ENCODE results near the gene FAM222A.

Gene FAM222A

GRCh38 chr12:109762071-109762672, 48.5 kb downstream of the FAM222A start:
- FAIRE-seq, result no peak

GRCh38 chr12:109762673-109763191, 49.1 kb downstream of the FAM222A start:
- FAIRE-seq, result no peak

- no peak for FAIRE-seq
These were observed 49.7 kb downstream of the FAM222A start for GRCh38 chr12:109763201-109763841.

GRCh38 chr12:109764123-109764522, 50.5 kb downstream of the FAM222A start:
- FAIRE-seq, result no peak

- no peak for FAIRE-seq
These were observed 51.3 kb downstream of the FAM222A start for GRCh38 chr12:109764776-109765445.

- no peak for FAIRE-seq
These were observed 51.8 kb downstream of the FAM222A start for GRCh38 chr12:109765446-109765810.

GRCh38 chr12:109766251-109766778, 52.7 kb downstream of the FAM222A start:
- no peak for FAIRE-seq

GRCh38 chr12:109767456-109767855, 53.8 kb downstream of the FAM222A start:
- FAIRE-seq, result no peak

GRCh38 chr12:109767991-109768900, 54.6 kb downstream of the FAM222A start:
- FAIRE-seq, result no peak

- no peak for FAIRE-seq
These were observed 55.5 kb downstream of the FAM222A start for GRCh38 chr12:109768901-109769670.

- FAIRE-seq, result no peak
These were observed 56.7 kb downstream of the FAM222A start for GRCh38 chr12:109770104-109770860.

- no peak for FAIRE-seq
These were observed 57.4 kb downstream of the FAM222A start for GRCh38 chr12:109770861-109771670.

GRCh38 chr12:109771746-109772621, 58.4 kb downstream of the FAM222A start:
- FAIRE-seq, result no peak

GRCh38 chr12:109772622-109773321, 59.1 kb downstream of the FAM222A start:
- no peak for FAIRE-seq

- FAIRE-seq, result no peak
These were observed 59.9 kb downstream of the FAM222A start for GRCh38 chr12:109773384-109774011.

- no peak for FAIRE-seq
These were observed 61.7 kb downstream of the FAM222A start for GRCh38 chr12:109775172-109775881.

- FAIRE-seq, result no peak
These were observed 63.0 kb downstream of the FAM222A start for GRCh38 chr12:109776624-109777023.
